Retina (tissue), 1 donor: ENCODE data around the gene ZNF546.
"Not testable (repeated sequence)": the region's sequence is repeated elsewhere in the genome, so short reads cannot be mapped to it uniquely, and the experiment has no call there.

Experiments used
- DNase-seq: peaks from one replicate; pipeline ENCODE4 v3.0.0-alpha.2; 2016

ZNF546 gene

GRCh38 chr19:39987167-39987566, 9.7 kb upstream of the ZNF546 start:
- no peak for DNase-seq

DNA sequence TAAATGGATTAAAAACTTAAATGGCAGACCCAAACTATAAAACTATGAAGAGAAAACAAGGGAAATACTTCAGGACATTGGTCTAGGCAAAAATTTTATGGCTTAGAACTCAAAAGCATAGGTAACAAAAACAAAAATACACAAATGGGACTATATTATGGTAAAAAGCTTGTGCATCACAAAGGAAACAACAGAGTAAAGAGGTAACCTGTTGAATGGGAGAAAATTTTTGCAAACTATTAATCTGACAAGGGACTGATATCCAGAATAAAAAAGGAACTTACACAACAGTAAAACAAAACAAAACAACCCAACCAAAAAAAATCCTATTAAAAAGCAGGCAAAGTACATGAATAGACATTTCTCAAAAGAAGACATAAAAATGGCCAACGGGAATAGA, 9.3 kb upstream of the ZNF546 start:
- no peak for DNase-seq

- DNase-seq, result no peak
Observed at GRCh38 chr19:39993605-39994004, 3.3 kb upstream of the ZNF546 start.

- no peak for DNase-seq
Observed at GRCh38 chr19:39994361-39994760, 2.5 kb upstream of the ZNF546 start.

DNA sequence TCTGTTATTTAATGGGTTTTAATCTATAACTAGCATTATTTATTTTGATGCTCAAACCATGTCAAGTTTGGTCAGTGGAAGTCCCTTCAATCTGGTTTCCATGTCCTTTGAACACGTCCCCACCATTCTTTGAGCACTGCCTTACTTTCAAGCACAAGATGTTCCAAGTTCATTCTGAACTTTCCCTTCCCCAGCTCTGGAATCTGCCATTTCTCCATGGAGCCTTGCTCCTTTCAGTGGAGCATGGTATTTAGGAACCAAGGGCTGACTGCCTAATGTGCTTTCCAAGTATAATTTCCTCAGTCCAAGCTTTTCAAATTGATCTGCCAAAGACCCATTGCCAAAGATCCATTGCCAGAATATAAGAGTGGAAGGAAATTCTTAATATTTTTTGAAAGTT, 1.1 kb upstream of the ZNF546 start:
- no peak for DNase-seq

DNA sequence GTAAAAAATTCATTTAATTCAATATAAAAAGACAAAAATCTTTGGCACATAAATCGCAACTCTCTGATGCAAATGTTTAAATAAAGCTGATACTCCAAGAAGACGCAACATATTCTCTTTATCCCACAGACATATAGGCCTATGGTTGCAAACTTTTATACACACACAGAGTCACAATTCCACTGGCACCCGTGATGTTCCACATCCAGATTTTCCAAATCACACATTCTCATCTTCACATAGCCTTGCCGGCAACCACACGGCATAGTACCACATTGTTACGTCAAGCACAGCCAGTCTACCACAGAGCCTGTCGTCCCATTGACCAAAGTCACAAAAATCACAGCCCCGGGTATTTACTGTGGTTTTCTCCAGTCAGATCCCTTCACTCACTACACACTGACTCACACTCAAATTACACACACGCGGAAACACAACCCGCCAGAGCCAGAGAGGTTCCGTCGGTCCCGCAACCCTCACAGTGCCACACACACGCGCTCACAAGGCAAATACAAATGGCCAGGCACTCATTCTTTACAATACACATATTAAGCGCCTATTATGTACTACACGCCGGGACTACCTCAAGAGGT, 546 bp upstream of the ZNF546 start:
- DNase-seq, result no peak

GRCh38 chr19:39997638-39998216, 867 bp downstream of the ZNF546 start:
- DNase-seq, result no peak

DNA sequence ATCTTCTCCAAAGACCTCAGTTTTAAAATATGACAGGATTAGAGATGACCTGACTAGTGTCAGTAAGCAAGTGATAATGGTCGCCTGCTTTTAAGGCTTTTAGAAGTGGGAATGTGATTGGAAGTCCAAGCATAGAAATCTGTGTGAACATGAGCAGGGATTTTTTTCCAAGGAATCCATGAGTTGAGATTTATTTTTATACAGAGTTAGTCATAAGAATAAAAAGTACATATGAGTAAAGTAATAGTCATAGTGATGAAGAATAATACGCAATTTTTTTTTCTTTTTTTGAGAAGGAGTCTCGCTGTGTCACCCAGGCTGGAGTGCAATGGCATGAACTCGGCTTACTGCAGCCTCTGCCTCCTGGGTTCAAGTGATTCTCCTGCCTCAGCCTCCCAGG, 1.6 kb downstream of the ZNF546 start:
- DNase-seq, result no peak

DNA sequence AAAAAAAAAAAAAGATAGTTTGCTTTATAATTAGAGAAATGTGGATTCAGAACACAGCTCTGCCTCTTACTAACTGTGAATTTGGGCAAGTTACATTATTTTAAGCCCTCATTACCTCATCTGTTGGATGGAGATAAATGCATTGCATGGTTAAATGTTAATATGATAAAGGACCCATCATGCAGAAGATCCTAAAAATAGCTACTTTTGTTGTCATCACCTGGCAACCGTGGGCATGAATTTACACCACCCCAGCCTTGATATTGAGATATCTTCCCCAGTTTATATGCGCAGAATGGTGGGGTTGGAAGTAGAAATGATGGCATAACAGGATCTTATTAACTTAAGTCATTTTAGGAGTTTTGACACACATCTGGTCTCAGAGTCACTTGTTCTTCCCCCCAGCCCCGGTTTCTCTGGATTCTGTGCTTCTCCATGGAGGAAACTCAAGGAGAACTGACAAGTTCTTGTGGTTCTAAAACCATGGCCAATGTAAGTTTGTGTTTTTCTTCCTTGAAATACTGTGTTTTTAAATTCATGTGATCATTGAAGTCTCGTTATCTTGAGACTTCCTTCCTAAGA, 8.9 kb downstream of the ZNF546 start:
- DNase-seq, result no peak

DNA sequence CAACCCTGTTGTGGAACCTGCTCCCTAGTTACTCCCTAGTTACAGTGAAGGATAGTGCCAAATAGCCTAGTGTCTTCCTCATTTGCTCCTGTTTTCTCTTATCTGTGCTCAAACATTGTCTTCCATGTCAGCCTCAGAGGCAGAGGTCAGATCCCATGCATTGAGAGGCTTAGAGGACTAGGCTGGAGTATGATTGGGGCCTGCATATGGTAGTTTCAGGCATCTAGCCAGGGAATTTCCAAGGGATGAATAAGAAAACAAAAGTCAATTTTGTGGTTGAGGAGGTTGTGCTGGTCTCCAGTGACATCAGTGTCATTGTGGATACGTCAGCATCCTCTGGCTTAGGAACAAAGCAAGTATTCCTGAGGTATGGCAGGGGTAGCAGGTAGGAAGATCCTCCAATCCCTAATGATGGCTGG, 9.4 kb downstream of the ZNF546 start:
- no peak for DNase-seq

GRCh38 chr19:40009674-40010073, 12.8 kb downstream of the ZNF546 start:
- DNase-seq, result no peak

- DNase-seq, result no peak
Observed at GRCh38 chr19:40013991-40014390, 17.1 kb downstream of the ZNF546 start.

DNA sequence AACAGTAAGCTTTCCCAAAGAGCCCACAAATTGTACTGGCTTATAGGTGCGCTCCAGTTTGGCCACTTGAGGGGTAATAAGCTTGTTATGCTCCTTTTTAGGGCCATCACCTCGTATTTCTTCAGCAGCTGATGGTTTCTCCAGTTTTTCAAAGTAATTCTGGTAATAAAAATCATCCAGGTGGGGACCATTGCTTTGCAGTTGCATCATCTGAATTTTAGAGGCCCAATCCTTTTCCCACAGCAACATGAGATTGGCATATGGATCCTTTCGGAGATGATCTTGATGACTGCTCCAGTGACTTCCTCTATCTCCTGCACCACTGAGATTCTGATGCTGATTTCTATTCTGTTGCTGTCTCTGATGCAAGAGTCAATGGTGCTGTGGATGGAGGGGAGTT, 27.1 kb downstream of the ZNF546 start:
- no peak for DNase-seq

DNA sequence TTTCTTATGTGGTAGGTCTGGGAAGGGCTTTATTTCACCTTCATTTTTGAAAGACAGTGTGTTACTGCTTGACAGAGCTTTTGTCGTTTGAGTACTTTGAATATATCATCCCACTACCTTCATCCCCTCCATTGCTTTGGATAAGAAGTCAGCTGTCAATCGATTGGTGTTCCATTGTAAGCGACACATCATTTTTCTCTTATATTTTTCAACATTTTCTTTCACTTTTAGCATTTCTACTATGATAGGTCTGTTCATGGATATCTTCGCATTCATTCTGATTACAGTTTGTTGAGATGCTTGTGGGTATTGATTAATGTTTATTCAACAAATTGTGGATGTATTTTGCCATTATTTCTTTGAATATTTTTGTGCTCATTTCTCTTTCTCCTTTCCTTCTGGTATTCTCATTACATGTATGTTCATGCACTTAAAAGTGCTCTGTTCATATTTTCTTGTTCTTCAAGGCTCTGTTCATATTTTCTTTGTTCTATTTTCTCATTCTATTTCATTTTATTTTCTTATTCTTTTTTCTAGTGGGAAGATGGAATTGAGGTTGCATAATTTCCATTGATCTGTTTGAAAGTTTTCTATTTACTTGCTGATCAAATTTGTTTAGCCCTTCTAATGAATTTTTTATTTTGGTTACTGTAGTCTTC, 29.2 kb downstream of the ZNF546 start:
- DNase-seq, result no peak

DNA sequence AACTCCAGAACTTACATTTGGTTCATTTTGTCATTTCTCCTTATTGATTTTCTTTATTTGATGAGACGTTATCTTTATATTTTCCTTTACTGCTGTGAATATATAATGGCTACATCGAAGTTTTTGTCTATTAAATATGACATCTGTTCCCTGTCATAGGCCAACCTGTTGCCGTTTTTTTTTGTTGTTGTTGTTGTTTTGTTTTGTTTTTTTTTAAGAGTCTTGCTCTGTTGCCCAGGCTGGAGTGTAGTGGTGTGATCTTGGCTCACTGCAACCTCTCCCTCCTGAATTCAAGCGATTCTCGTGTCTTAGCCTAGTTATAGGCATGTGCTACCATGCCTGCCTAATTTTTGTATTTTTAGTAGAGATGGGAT, 29.7 kb downstream of the ZNF546 start:
- DNase-seq, result no peak

GRCh38 chr19:40033989-40034560, 37.2 kb downstream of the ZNF546 start:
- no peak for DNase-seq

GRCh38 chr19:40035996-40036395, 39.1 kb downstream of the ZNF546 start:
- no peak for DNase-seq

- DNase-seq, result not testable (repeated sequence)
Observed at GRCh38 chr19:40038047-40038446, 41.2 kb downstream of the ZNF546 start.

GRCh38 chr19:40041718-40042117, 44.9 kb downstream of the ZNF546 start:
- DNase-seq, result not testable (repeated sequence)

DNA sequence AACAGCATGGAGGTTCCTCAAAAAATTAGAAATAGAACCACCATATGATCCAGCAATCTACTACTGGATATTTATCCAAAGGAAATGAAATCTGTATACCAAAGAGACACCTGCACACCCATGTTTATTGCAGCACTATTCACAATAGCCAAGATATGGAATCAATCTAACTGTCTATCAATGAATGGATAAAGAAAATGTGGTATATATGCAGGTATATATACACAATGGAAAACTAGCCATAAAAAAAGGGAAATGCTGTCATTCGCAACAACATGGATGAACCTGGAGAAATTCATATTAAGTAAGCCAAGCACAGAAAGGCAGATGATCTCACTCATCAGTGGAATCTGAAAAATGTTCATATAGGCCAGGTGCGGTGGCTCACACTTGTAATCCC, 56.6 kb downstream of the ZNF546 start:
- DNase-seq, result no peak

DNA sequence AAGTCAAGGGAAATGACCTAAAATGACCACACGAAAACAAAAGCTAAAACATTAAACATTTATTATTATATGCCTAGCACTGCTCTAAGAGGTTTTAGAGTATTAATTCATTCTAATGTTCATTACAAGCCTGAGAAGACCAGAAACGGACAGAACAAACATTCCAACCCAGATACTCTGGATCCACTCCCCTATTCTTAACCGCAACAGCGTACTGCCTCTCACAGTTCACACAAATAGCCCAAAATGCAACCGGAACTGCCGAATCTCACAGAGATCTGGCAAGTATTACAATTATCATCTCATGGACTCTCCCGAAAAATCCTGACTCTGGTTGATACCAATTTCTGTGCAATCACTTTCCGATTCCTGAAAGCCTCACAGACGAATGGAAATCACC, 57.8 kb downstream of the ZNF546 start:
- no peak for DNase-seq

DNA sequence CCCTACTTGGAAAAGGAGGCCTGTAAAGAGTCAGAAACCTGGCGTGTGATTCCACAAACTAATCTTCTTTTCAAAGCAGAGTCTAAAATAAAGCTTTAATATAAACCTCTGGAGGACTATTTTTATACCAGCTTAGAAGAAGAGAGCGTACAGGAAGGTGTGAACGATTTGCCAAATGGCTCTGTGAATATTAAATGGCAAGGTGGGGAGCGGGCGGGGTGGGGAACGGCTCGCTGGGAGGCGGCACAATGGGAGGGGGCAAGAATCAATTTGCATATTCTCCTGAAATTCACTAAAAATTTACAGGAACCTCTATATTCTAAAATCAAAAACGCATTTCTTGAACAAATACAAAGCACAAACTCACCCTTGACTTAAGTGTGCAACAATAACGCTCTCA, 58.2 kb downstream of the ZNF546 start:
- no peak for DNase-seq

- DNase-seq, result peak; percentile 90
Observed at GRCh38 chr19:40055832-40056504, 59.1 kb downstream of the ZNF546 start, which contains the start of gene ZNF780B. Gene ZNF780B, minus strand, starts transcription at chr19:40056231. Its CDS starts 5,899 bp downstream, at chr19:40050332.
